CD4-positive, alpha-beta T cell treated with Interleukin-17A for 4 hours (primary cell): ENCODE results near the gene BRD4.
A peak's percentile ranks its signal among the peaks of the same experiment; 100 is the strongest.

ENCODE experiments used
- DNase-seq: peaks from one replicate; pipeline ENCODE4 v3.0.0-alpha.2; 2020; ENCODE audit warnings: mixed read lengths

The BRD4 gene

GRCh38 chr19:15307169-15307568 is 25.2 kb downstream of the BRD4 start:
- DNase-seq: no peak

GRCh38 chr19:15305582-15306334 is 26.6 kb downstream of the BRD4 start:
- no peak for DNase-seq

- DNase-seq: no peak
These were observed 28.1 kb downstream of the BRD4 start for GRCh38 chr19:15304140-15304705.

GRCh38 chr19:15303105-15303780 is 29.1 kb downstream of the BRD4 start:
- no peak for DNase-seq

GRCh38 chr19:15300533-15301197 is 31.7 kb downstream of the BRD4 start:
- no peak for DNase-seq

- DNase-seq: no peak
These were observed 32.5 kb downstream of the BRD4 start for GRCh38 chr19:15299568-15300409.

GRCh38 chr19:15298847-15299567 is 33.3 kb downstream of the BRD4 start:
- DNase-seq: no peak

- DNase-seq: no peak
These were observed 34.7 kb downstream of the BRD4 start for GRCh38 chr19:15297416-15298224.

GRCh38 chr19:15296841-15297415 is 35.4 kb downstream of the BRD4 start:
- no peak for DNase-seq

- no peak for DNase-seq
These were observed 36.0 kb downstream of the BRD4 start for GRCh38 chr19:15296353-15296752.

- DNase-seq: no peak
These were observed 37.8 kb downstream of the BRD4 start for GRCh38 chr19:15294561-15294990.

GRCh38 chr19:15293781-15294491 is 38.4 kb downstream of the BRD4 start:
- DNase-seq: no peak

- peak; percentile 26 for DNase-seq
These were observed 39.3 kb downstream of the BRD4 start for GRCh38 chr19:15292847-15293582.

GRCh38 chr19:15292140-15292539 is 40.2 kb downstream of the BRD4 start:
- DNase-seq: no peak

GRCh38 chr19:15291548-15292021 is 40.8 kb downstream of the BRD4 start:
- no peak for DNase-seq

GRCh38 chr19:15291089-15291488 is 41.2 kb downstream of the BRD4 start:
- DNase-seq: no peak

GRCh38 chr19:15290166-15290565 is 42.2 kb downstream of the BRD4 start:
- DNase-seq: no peak

GRCh38 chr19:15289673-15290072 is 42.7 kb downstream of the BRD4 start:
- peak; percentile 39 for DNase-seq
